Activated CD8-positive, alpha-beta memory T cell treated with anti-CD3 and anti-CD28 coated beads, Interleukin-2, amount 50 U/mL, for 1 hour (primary cell): ENCODE results near the gene ABI3BP.

Experiments
- DNase-seq: peaks from one replicate; pipeline ENCODE4 v3.0.0-alpha.2; 2020; ENCODE audit errors: extremely low read depth

ABI3BP gene

GRCh38 chr3:100891827-100892226, 101.4 kb downstream of the ABI3BP start:
- DNase-seq, result no peak

GRCh38 chr3:100891033-100891432, 102.2 kb downstream of the ABI3BP start:
- no peak for DNase-seq

GRCh38 chr3:100888881-100889280, 104.3 kb downstream of the ABI3BP start:
- no peak for DNase-seq

GRCh38 chr3:100882571-100882984, 110.6 kb downstream of the ABI3BP start:
- DNase-seq, result no peak

- no peak for DNase-seq
Observed at GRCh38 chr3:100880845-100881244, 112.4 kb downstream of the ABI3BP start.

DNA sequence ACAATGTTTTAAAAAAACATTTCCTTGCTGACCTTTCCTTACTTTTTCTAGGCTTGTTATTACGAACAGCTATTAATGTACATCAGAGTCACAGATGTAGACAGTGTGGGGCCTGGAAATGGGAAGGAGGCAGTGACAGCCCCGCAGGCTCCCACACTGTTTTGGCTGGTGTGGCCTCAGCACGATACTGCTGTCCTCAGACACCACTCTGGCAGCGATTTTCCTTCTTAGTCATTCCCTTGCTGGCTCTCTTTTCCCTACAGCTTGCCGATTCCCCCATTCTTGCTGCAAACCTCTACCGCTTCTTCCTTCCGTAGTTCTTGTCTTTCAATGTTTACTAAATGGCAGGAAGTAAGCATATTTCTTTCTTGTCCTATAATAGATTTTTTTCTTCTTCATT, 113.1 kb downstream of the ABI3BP start:
- DNase-seq, result no peak

DNA sequence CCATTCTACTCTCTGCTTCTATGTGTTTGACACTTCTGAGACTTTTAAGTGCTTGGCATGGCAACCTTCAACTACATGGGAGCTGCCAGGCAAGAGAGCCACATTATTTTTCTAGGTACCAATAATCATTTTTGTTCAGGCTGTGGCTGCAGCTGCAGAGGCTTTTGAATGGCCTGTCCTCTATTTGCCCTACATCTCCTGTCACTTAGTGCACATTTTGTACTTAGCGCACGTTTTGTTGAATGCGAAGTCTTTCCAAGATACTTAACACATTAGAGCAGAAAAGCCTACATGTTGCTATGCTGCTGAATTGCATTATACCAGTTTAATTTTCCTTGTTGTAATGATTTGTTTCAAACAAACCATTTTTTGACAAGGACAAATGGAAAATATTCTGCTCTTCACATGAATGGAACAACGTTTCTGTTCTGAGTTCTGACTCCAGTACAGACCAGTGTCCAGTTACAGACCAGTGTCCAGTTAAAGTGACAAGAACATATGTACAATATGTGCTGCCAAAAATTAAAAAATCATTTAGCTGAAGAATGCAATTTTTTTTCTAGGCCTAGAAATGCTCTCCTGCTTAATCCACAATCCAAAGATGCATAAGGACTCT, 113.9 kb downstream of the ABI3BP start:
- DNase-seq, result no peak

DNA sequence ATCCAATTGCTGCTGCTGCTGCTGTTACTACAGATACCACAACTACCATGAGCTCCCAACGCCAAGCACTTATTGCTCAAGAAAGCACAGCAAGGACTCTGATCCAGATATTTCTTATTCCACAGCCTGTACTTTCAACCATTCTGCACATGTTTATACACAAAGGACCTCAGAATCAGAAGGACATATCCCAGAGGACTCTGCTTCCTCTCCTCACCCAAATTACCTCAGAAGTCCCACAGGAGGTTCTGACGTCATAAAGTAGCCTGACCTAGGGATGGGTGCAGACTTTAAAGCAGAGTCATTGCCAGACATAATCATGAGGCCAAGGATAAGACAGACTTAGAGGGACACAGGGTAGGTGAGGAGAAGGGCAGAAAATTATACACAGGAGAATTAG, 115.9 kb downstream of the ABI3BP start:
- no peak for DNase-seq

- no peak for DNase-seq
Observed at GRCh38 chr3:100875239-100875638, 118.0 kb downstream of the ABI3BP start.

- no peak for DNase-seq
Observed at GRCh38 chr3:100873611-100874010, 119.6 kb downstream of the ABI3BP start.

DNA sequence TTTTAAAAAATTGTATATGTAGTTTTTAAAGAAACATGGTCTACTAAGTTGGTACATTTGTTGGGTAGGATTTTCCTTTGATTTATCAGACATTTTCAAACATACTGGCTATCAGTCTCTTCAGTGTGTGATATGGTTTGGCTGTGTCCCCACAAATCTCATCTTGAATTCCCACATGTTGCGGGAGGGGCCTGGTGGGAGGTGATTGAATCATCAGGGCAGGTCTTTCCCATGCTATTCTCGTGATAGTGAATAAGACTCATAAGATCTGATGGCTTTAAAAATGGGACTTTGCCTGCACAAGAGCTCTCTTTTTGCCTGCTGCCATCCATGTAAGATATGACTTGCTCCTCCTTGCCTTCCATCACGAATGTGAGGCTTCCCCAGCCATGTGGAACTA, 121.9 kb downstream of the ABI3BP start:
- DNase-seq, result no peak

- DNase-seq, result no peak
Observed at GRCh38 chr3:100869787-100870186, 123.4 kb downstream of the ABI3BP start.

- no peak for DNase-seq
Observed at GRCh38 chr3:100868894-100869293, 124.3 kb downstream of the ABI3BP start.

- DNase-seq, result no peak
Observed at GRCh38 chr3:100868096-100868495, 125.1 kb downstream of the ABI3BP start.

DNA sequence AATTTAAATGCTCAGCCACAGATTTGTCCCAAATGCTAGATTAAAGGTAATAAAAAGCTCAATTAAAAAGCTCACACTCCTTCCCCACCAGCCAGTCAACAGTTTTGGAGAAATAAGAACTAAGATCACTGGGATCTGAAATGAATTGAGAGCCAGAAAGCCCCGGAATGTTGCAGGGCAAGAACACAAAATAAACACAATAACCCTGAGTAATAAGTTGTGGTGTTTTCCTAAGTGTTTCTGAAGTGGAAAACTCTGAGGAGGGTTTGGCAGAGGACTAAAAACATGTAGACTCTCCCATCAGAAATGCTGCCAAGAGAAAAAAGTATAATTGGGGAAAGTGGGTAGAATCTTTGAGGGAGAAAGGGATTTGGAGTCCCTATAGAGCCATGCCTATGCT, 127.8 kb downstream of the ABI3BP start:
- no peak for DNase-seq

DNA sequence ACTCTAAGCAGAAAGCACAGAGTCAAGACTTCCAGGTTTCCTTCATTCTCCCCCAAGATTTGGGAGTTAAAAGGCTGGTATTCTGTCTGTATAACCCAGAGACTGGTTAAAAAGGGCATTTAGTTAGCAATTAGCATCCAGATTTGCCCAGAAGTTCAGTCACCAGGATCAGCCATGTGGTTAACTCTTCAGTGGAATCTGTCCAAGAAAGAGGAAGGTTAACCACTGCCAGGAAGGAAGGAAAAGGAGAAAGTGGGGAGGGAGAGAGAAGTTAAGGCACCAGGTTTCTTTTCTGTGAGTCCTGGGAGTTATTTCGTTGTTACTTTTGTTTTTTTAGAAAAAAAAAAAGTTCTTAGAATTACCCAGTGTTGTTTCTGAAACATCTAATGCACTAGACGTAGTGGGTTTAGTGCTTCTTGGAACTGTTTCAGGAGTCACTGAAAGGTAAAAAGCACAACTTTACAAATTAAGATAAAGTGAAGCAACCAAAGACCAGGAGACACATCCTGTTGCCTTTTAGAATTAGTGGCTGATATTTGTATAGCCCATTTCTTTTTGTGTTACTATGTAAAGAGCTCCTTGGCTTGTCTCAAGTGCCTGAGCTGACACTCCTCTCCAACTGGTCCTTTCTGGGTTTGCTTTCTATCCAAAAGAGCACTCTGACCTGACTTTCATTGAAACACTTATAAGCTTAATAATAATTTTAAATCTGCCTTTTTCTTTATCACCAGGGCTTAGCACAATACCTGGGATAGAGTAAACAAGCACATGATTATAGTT, 128.6 kb downstream of the ABI3BP start:
- DNase-seq, result no peak

DNA sequence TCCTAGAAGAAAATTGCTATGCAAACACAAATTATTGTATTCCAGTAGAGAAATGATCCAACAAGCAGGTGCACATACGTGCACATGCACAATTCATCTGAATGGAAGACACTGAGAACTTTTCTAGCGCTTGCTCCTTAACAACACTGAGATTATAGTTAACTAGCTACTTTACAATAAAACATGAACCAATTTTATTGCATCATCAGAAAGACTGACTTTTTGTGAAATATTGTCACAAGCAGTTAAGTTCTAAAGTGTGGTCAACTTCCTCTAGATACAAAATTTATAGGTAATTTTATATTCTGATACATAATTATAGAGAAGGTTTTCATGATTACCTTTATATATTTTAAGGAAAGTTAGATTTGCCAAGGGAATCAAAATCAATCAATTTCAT, 135.4 kb downstream of the ABI3BP start:
- no peak for DNase-seq

DNA sequence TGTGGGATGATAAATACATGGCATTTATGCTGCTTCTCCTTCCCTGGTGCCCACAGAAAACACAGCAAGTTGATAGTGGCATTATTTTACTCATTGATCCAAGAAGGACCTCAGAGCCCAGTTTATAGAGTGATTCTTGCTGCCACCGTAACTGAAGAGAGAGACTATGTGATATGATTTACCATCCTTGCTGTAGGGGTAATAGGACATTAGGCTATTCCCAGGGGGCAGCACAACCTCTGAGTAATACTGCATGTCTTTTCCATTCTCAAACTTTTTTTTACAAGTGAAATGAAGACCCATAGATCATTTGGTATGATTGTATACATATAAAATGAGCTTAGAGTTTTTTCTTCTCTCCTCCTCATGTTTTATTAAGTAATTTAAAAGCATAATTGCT, 136.4 kb downstream of the ABI3BP start:
- DNase-seq, result no peak

DNA sequence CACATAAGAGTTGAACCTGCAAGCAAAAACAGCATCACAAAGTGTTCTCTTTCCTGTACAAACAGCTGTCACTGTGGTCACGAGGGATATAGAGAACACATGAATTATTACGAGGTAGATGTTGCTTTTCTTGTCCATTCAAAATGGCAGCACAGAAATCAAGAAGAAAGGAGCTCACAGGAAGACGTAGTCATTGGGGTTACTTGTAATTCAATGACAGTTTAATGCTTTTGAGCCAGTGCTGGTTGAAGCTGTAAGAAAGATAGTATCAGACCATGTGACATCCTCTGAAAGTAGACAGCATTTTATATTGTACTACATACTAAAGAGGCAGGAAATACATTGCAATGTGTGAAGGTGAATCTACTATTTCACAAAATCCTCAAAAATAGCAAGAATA, 140.4 kb downstream of the ABI3BP start:
- DNase-seq, result no peak

- no peak for DNase-seq
Observed at GRCh38 chr3:100850701-100851100, 142.5 kb downstream of the ABI3BP start.

GRCh38 chr3:100850156-100850555, 143.1 kb downstream of the ABI3BP start:
- no peak for DNase-seq

- DNase-seq, result no peak
Observed at GRCh38 chr3:100844063-100844936, 148.9 kb downstream of the ABI3BP start.

DNA sequence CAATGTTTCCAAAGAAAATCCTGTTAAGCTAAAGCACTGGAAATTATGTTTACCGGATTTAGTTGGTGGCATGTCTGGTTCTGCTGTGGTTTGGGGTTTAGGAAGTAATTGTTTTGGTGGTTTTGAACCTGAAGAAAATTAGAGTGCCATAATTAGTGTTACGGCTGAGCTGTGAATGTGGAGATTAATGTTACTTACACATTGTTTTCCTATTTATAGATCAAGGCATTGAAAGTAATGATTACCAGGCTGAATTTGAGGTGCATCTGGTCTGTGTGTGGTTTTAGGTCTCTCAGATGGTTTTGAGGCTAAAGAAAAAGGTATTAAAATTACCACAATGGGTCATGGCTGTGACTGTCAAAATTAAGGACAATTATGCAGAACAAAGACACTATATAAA, 155.1 kb downstream of the ABI3BP start:
- DNase-seq, result no peak
